ENCODE data around the gene USP3.
"Not testable (repeated sequence)": the region's sequence is repeated elsewhere in the genome, so short reads cannot be mapped to it uniquely, and the experiment has no call there.

The USP3 gene

DNA sequence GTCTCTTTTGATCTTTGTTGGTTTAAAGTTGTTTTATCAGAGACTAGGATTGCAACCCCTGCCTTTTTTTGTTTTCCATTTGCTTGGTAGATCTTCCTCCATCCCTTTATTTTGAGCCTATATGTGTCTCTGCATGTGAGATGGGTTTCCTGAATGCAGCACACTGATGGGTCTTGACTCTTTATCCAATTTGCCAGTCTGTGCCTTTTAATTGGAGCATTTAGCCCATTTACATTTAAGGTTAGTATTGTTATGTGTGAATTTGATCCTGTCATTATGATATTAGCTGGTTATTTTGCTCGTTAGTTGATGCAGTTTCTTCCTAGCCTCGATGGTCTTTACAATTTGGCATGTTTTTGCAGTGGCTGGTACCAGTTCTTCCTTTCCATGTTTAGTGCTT is 116.4 kb downstream of the USP3 start:
- DNase-seq: not testable (repeated sequence)

DNA sequence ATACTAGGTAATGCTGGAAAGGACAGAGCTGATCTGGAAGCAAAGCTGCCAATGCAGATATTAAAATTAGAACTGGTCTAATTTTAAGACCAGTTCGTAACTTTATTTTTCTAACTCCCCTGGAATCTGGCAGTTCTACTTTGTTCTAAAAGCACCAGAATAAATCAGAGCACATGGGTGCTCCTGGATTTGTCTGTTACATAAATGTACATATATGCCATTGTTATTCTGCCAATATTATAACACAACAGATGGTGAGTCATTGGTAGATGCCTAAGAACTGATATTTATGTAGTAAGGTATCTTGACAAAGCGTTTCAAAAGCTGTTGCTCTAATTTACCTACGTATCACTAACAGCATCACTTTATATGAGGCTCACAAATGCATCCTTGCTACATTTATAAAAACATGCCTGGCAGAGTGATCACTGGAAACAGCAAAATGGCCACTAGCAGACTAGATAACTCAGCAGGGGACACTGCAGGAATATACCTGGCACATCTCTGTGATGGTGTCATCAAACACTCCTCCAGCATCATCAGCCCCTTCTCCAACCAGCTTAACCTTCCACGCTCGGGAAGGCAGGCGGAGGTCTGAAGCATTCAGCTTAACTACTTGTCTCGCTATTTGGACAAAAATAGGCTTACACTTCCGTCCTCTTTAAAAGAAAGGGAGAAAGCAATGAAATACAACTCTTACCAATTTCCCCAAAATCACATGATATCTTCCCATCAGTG is 119.0 kb downstream of the USP3 start:
- DNase-seq: no peak

DNA sequence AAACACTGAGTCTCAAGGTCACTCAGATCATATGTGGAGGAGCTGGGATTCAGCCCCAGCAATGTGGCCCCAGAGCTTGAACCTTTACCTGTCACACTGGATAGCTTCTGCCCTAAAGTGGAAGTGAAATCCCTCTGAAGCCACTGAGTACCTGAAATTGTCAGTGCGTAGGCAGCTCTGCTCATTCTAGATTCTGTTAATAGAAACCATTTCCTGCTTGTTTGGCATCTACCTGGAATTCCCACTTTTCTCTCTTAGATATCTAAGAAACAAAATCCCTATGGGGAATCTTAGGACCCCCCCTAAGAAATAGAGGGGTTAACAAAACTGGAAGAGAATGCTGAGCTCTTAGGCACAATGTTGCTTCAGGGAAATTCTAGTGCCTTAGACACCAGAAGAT is 122.6 kb downstream of the USP3 start:
- DNase-seq: no peak

DNA sequence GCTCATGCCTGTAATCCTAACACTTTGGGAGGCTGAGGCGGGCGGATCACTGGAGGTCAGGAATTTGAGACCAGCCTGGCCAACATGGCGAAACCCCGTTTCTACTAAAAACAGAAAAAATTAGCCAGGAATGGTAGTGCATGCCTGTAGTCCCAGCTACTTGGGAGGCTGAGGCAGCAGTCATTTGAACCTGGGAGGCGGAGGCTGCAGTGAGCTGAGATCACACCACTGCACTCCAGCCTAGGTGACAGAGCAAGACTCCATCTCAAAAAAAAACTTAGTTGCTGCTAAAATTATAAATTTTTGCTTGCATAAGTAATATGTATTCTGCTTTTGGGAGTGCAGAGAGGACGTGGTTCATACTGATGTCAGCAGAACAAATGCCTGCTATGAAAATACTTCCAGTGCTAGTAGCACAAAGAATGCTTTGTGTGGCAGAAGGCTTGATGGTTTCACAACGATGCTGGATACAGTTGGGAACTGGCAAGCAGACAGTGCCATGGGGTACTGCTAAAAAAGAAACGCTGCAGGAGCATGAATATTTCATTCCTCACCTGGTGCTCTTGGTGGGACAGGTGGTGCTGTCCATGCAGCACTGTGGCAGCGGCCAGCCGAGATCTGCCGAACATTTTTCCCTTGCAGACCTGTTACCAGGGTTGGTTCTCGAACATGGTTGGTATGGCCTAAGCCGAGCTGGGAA is 123.9 kb downstream of the USP3 start:
- no peak for DNase-seq

DNA sequence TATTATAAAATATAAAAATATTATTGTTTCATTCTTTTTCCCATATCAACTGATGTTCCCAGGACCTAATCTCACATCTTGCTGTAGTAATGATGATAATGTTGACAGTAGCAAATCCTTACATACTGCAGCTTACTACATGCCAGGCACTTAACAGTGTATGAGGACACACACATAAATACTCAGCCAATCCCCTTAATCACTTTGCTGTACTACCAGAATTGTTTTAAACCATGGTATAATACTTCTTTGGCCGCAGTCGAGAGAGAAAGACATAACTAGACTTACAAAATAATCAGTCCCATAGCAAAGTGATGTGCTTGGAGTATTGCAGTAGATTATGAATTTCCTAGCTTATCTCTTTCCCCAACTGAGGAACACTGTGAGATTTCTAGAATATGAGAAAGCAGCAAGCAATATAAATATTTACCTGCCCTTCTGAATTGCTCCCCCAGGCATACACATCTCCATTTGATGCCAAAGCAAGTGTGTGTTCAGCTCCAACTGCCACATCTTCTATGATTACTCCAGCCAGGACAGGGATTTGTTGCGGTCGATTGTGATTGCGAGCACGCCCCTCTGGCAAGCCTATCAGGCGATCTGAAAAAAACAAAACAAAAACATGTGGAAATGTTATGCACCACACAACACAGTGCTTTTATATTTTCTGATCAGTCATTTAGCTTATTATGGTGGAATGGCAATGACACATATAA is 125.8 kb downstream of the USP3 start:
- DNase-seq: no peak

DNA sequence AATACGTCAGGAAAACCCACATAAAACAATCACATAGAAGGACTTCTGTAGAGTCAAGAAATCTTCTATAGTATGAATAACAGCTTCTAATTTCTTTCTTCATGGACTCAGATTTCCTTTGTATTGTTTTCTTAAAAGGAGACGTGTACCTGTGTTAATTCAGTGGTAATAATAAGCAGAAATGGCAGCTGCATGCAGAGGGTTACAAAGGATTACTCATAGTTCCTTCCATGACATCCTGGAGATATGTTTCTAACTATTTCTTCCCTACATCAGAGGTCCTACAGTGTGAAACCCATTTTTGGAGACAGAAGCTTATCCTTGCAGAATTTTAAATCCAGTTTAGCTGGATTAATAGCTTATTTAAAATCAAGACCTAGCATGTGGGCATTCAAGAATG is 128.9 kb downstream of the USP3 start:
- no peak for DNase-seq

DNA sequence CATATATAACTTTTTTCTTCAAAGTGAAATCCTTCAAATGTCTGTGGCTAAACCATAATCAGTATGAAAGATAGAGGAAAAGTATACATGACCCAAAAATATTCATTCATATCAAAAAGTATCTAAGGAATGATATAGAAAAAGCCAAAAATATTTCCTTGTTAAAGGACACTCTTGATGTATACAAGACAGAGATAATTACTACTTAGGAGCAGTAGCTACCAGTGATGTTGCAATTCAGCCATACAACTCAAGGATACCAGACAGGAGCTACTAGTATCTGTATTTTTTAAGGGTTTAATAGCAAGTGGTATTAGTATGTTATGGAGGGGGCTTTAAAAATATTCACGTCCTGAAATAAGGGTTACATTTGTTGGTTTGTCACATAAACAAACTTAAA is 129.8 kb downstream of the USP3 start:
- no peak for DNase-seq

DNA sequence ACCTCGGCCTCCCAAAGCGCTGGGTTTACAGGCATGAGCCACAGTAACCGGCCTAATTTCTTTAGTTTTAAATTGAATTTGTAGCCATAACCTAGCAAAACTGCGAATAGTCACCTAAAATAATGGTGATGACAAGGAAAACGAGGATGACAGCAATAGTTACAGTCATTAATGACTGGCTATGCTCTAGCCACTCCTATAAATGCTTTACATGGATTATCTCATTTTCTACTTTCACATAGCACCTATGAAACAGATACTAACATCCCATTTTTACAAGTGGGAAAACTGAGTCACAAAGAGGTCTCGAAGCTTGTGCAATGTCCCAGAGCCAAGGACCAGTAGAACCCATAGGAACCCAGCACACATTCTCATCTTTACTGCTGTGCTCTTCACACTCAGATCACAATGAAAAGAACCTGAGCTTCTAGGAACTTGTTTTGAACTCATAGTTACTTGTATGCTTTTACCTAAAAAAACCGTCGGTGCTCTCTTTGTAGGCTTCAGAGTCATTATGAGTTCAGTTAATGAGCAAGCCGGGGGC is 132.2 kb downstream of the USP3 start:
- DNase-seq: no peak

DNA sequence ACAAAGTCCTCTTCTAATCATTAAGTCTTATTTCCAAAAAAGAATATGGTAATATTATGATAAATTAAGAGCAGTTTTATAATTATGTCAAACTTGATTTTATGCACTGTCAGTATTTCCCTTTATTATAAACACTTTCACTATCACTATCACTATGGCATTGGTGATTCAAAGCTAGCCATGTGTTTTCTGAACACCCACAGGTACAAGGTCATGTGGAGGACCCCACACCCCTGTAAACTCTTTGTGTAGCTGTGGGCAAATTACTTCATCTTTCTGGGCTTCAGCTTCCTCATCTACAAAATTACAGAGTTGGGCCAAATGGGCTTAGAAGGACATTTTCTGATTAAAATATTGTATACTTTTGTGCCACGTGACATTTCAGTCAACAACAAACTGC is 134.4 kb downstream of the USP3 start:
- DNase-seq: no peak

DNA sequence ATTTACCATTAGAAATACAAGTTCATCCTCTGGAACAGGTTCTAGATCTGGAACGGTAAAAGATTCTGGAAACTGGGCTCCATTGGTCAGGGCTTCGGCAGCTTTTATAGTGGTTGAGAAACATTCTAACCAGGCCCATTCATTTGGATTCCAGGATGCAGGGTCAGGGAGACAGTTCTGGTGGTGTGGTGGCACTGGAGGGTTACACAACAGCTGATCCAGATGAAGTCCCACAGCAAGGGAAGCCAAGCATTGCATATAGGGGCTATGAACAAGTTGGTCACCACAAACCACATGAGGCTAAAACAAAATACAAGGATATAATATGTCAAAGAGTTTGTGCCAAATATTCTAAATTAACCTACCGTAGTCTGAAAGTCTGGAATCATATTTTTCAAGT is 135.8 kb downstream of the USP3 start:
- DNase-seq: no peak
